Measurements from ENCODE around the gene PLCB4. TPM values are rescaled to one million over a fixed set of nuclear protein-coding genes. Genes with fewer than 3 reads are reported as not detected.

Gene PLCB4
- total RNA-seq, 1 experiment from 2014 or later, result 0.46 TPM

GRCh38 chr20:9516234-9516871 lies 447.5 kb downstream of the PLCB4 start:
- no peak for DNase-seq (ENCODE audit: low spot score)

GRCh38 chr20:9517297-9518162 lies 448.6 kb downstream of the PLCB4 start:
- no peak for DNase-seq (ENCODE audit: low spot score)

GRCh38 chr20:9518576-9519175 lies 449.8 kb downstream of the PLCB4 start:
- no peak for DNase-seq (ENCODE audit: low spot score)

- no peak for DNase-seq (ENCODE audit: low spot score)
Measured at GRCh38 chr20:9520086-9520485, 451.2 kb downstream of the PLCB4 start.

GRCh38 chr20:9523636-9524035 lies 454.7 kb downstream of the PLCB4 start:
- DNase-seq (ENCODE audit: low spot score), result no peak
